T47D (cell line): Measurements from ENCODE around the gene CNPY2.
"Not testable (repeated sequence)": the region's sequence is repeated elsewhere in the genome, so short reads cannot be mapped to it uniquely, and the experiment has no call there.

ENCODE experiments used
- DNase-seq, 2 experiments: peaks; one replicate each; pipeline versions ENCODE4 v3.0.0 to v3.0.0-alpha.2; 2011 to 2012; ENCODE audit warnings: low read depth in 1 of 2, low spot score in 1 of 2
- JUND ChIP-seq: IDR thresholded peaks from 2 replicates; pipeline ENCODE4 v1.6.1; 2012; ENCODE audit warnings: low read depth
- in situ Hi-C: cut with HindIII; loops from 2 replicates; pipeline ENCODE4 v1.10.0; 2016; ENCODE audit warnings: low sequenced_read_pairs, low pct_unique_long_range_greater_than_20kb

CNPY2 gene

GRCh38 chr12:56278905-56279304 lies 36.9 kb downstream of the CNPY2 start:
- in situ Hi-C loops: no loop called here
- no peak for TF ChIP-seq JUND
- no peak for DNase-seq

DNA sequence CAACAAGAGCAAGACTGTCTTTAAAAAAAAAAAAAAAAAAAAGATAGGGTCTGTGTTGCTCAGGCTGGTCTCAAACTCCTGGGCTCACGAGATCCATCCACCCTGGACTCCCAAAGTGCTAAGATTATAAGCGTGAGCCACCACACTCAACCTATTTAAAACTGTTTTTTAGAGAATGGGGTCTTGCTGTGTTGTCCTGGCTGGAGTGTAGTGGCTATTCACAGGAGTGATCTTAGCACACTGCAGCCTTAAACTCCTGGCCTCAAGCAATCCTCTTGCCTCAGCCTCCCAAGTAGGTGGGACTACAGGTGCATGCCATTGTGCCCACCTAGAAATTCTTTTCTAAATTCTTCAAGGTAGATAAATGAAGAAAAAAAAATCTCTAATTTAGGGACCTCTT lies 41.5 kb downstream of the CNPY2 start:
- no peak for TF ChIP-seq JUND
- no peak for DNase-seq
- in situ Hi-C loops: no loop called here

DNA sequence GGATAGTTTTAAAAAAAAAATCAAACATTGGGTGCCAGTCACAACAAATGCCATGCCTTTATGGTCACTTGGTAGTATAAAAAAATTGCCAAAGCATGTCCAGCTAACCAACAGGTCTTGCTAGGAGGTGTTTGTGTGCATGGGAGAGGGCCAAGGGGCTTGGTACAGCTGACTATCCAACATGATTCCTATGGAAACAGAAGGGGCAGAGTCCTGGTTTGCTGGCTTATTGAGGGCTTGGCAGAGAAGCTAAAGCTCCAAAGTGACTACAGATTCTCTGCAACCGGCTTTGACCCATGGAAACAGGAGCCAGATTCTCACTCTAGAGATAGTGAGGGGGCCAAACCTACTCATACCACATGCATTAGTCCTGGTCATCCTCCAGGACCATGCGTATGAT lies 43.3 kb downstream of the CNPY2 start:
- in situ Hi-C loops, DNase-seq: not testable (repeated sequence)

DNA sequence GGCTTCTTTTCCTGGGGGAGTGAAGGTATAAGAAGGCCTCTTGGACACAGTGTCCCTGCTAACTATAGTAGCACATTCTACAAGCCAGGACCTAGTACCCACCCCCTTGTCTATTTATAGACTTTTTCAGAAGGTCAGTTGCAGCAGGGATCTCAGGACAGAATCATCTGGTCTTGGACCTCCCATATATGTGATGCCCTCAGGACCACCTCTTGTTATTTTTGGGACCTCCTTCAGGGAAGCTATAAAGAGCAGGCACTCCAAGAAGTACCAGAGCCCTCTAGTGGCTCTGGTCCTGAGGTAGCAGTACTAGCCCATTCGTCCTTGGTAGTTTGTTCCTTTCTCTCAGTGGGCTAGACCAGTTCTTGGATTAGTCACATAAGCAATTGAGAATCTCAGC lies 44.8 kb downstream of the CNPY2 start:
- TF ChIP-seq JUND: no peak
- DNase-seq: peak; percentile 51 to 53
- in situ Hi-C loops: no loop called here

DNA sequence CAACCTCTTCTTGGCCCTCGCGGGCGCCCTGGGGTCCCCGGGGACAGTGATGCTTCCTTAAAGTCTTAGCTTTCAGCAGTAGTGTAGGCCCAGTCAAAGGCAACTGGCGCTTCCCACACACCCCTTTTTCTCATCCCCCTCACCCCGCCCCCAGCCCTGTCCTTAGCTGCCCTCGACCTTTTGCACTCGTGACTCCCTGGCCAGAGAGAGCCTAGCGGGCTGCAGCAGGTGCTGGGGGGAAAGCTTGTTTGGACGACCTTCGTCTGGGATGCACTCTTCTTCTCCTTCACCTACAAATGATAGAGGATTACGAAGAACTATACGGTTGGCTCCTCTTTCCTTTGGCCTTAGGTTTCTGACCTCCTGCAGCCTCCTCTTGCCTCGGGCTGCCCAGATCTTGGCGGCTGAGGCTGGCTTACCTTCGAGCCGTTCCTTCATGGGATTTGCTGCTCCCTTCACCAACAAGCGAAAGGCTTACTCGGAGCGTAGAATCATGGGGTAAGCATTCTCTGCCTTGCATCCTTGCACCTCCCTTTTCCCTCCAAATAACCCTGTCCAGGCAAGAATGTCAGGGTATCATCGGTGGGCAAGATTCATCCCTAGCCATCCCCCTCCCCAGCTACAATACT lies 48.2 kb downstream of the CNPY2 start:
- in situ Hi-C loops: no loop called here
- TF ChIP-seq JUND: no peak
- no peak for DNase-seq

GRCh38 chr12:56266693-56267442 lies 48.9 kb downstream of the CNPY2 start, which contains the start of gene COQ10A:
COQ10A (plus strand) TSS chr12:56266942; CDS start chr12:56267119, 177 bp downstream.
- in situ Hi-C loops: no loop called here
- peak; percentile 92 to 96 for DNase-seq
- TF ChIP-seq JUND: no peak

GRCh38 chr12:56266068-56266692 lies 49.6 kb downstream of the CNPY2 start:
- in situ Hi-C loops, DNase-seq: not testable (repeated sequence)

- DNase-seq, in situ Hi-C loops: not testable (repeated sequence)
Measured at GRCh38 chr12:56262955-56263354, 52.8 kb downstream of the CNPY2 start.

DNA sequence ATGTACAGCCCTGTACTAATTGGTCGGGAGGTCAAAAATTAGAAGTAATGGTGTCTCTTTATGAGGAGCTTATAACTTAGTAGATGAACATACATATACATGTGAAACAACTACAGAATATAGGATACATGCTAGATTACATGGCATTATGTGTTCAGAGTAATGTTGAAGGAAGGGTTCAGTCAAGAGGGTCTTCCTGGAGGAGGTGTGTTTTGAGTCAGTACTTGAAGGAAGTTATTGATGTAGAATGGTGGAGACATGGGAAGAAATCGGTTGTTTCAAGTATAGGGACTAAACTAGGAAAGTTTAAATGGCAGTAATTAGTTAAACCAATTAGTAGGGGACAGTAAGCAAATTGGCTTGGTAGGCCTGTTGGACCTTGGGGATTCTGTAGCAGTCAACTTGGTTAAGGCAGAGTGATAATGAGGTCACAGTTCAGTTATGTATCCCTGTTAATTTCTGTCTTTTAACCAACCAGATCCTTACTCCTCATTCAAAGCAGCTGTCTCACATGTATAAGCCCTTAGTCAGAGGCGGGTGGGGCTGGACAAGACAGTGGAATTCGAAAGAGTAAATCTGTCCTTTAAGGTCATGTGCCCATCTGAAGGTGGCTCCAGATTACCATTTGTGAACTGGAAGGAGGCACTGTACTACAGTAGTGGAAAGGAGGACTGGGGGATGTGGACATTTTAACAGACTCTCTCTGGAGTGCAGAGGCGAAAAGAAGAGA lies 54.1 kb downstream of the CNPY2 start:
- no peak for TF ChIP-seq JUND
- DNase-seq: no peak
- in situ Hi-C loops: no loop called here

GRCh38 chr12:56260921-56261320 lies 54.9 kb downstream of the CNPY2 start:
- no peak for DNase-seq
- in situ Hi-C loops: no loop called here
- TF ChIP-seq JUND: no peak

GRCh38 chr12:56260380-56260779 lies 55.4 kb downstream of the CNPY2 start:
- no peak for TF ChIP-seq JUND
- no peak for DNase-seq
- in situ Hi-C loops: no loop called here
